DMS153 (cell line): ENCODE data around the gene ST3GAL5.
A peak's percentile ranks its signal among the peaks of the same experiment; 100 is the strongest.
"Not testable (repeated sequence)": the region's sequence is repeated elsewhere in the genome, so short reads cannot be mapped to it uniquely, and the experiment has no call there.

Experiments used
- DNase-seq: peaks from one replicate; lab custom pipeline; 2025; lab: John Stamatoyannopoulos, UW

Gene ST3GAL5

DNA sequence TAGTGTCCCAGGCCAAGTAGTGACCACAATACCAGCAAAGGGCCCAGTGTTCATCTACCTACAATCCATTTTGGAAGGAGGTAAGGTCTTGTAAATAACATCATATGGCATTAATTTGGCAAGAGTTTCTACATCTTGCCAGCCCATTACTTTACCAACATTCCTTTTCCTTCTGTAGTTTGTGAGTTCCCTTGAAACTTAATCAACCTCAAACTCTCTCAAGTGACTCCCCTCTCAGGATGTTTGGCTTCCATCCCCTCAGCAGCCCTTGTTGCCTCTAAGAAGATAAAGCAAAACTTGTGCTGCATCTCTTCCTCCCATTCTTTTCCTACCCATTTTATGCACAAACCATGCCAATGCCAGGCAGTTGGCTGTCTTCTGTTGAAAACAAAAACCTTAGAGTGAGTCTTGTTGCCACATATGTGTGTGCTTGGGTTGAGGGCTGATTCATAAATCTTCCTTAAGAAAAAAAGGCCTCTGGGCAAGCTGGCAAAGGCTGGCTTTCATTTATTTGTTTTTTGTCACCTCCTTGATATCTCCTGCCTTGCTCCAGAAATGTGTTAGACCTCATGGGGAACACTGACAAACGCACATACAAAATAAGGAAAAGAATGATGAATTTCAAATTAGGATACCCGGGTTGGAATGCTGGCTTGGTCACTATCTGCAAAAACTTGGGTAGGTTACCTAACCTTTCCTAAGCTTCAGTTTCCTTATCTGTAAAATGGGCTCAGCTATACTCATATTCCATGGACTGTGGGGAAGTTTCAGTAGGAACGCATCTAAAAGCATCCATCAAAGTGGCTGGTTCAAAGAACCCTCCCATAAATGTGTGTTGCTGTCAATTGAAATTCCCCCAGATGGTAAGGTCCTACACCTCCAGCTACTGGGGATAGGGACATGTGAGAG is 29.4 kb upstream of the ST3GAL5 start:
- no peak for DNase-seq

DNA sequence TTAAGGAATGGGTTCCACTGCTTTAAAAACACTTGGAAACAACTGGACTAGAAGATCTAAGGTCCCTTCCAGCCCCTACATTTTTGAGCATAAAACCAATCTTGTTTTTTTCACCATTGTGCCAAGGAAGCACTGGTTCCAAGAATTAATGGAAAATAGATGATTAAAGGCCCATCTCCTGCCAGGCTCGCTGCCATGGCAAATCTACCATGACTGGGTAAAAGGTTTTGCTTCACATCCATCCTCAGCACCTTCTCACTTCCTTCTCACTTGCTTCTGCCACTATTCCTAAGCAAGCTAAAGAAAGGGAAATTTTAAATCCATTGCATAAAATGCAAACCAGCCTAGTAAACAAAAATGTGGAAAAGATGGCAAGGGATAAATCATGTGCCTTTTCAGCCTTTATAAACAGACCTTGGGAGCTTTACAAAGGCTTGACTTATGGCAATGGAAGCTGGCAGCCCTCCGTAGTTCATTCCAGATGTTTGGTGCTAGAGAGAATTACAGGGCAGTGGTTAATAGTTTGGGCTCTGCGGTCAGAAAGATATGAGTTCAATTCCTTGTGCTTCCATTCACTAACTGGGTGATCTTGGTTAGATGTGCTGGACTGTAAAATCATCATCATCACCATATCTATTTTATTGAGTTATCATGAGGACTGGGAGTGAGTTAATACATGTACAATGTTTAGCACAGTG is 27.0 kb upstream of the ST3GAL5 start:
- no peak for DNase-seq

DNA sequence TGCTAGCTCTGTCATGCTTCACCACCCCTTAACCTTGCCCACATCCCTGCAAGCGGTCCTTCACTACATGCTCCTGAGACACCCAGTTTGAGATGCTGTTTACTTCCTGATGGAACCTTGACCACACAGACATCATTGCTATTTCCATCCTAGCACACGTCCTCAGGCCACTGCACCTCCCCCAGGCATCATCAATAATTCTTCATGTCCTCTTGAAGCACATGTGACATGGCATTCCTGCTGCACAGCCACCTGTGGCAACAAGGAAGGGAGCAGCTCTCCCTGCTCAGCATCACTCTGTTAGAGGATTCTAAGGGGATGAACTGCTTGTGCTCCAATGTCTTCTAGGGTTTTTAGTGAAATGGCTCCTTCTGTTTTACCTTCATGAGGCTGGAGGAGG is 26.1 kb upstream of the ST3GAL5 start:
- peak; percentile 86 for DNase-seq

DNA sequence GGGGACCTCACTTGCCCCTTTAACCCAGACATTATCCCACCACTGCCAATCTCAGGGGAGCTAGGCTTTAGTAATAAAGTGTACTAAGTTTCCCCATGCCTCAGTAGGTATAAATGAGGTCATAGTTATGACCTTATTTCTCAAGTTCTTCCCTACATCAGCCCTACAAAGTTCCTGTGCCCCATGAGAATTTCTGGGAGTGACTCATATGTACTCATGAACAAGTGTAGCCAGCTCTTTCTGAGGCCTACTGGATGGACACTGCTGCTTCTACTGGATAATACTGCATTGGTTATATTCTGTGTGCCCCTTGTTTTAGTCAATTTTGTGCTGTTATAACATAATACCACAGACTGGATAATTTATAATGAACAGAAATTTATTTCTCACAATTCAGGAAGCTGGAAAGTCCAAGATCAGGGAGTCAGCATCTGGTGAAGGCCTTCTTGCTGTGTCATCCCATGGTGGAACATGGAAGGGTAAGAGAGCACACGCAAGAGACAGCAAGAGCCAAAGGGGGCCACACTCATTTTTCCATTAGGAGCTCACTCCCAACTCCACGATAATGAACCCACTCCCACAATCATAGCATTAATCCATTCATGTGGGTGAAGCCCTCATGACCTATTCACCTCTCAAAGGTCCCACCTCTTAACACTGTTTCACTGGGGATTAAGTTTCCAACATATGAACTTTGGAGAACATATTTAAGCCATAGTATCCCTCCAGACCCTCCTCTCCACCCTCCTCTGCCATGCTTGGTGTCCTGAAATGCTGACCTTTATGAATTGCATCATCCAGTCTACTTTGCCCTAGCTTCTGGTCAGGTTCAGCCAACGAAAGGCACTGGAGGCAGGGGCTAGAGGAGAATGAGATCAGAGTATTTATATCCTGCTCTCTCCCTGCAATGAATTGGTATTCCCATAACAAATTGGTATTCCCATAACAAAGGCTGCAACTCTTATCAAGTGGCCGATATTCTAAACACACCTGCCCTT is 25.4 kb upstream of the ST3GAL5 start:
- no peak for DNase-seq

DNA sequence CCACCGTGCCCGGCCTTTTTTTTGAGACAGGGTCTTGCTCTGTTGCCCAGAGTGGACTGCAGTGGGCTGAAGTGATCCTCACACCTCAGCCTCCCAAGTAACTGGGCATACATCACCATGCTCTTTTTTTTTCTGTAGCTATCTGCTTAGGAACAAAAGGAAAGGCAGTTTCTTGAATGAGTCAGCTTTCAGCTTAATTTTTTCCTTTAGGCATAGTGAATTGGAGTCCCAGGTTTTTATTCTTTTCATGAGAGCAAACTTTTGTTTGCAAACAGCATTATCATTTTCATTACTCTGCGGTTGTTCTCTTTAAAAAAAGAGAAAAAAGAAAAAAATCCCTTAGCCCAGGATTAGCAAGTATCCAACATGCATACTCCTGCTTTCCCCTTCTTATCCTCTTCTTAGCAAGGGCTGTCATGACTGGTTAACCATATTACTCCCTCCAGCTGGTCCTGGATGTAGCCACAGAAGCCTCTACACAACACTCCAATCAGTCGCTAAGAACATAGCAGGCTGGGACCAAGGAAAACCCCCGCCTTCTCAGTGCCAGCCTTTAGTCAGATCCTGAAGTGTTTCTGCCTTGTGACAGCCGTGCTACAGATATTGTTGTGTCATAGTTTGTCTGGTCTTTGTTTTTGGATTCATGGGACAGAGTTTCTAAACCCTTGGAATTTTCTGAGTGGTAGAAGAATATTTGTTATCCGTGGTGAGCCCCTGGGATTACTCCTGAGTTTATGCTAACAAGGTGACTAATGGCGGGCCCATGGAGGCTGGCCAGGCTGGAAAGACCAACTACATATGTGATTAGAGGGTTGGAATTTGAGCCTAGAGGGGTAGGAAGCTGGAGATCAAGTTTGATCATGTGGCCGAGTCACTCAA is 23.3 kb upstream of the ST3GAL5 start:
- DNase-seq: no peak

DNA sequence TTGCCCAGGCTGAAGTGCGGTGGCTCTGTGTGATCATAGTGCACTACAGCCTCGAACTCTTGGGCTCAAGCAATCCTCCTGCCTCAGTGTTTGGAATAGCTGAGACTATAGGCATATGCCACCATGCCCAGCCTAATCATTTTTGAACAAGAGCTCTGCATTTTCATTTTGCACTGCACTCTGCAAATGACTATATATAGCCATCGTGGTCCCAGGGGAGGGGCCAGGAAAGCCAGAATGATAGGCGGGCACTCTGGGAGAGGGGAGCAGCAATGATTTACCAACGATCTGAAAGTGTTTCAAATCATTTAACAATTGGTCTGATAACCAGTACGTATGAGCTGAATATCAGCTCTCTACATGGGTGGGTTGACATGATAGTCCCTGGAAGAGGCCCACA is 22.3 kb upstream of the ST3GAL5 start:
- no peak for DNase-seq

DNA sequence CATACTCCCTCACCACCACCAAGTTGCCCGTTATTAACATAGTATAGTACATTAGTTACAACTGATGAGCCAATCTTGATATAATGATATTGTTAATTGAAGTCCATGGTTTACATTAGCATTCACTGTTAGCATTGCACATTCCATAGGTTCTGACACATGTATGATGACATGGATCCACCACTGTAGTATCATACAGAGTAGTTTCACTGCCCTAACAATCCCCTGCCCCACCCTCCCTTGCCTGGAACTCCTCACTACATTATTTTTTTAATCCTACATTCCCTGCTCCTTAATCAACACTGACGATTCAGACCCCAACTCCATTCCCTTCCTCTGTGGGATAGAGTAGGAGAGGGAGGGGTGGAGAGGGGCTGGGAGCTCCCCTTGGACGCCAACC is 20.2 kb upstream of the ST3GAL5 start:
- DNase-seq: no peak

DNA sequence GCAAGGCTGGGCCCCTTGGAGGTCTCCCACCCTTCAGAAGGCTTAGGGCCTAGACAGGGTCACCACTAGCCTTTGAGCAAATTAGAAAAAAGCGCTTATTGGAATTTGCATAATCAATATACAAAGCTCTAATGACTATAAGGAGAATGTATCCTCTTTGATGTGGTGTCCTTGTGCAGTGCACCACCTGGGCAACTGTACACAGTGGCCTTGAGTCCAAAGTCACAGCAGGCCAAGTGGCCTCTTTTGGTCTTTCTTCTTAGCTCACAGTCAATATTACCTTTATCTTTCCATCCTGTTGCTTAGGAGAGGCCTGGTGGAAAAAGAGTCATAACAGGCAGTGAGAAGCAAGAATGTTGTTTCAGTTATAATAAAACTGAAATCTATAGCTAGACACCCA is 19.7 kb upstream of the ST3GAL5 start:
- no peak for DNase-seq

DNA sequence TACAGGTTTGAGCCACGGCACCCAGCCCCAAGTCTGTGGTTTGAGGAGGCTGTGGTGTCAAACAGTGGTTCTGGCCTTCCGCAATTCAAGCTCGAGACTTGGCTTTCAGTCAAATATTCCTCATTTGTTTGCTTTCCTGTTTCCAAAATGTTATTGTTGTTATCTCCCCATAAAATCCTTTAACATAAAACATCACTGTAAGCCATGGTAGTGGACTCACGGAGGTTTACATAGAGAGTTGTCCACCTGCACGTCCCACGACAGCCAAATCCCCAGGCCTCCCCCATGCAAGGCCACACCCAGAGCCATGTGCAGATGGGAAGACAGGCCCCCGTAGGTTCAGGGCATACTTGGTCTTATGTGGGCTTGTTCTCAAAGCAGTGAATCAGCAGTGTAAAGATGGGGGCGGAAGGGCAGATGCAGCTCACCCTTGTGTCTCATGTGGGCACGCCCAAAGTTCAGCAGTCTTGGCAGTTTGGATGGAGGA is 18.9 kb upstream of the ST3GAL5 start:
- DNase-seq: no peak

DNA sequence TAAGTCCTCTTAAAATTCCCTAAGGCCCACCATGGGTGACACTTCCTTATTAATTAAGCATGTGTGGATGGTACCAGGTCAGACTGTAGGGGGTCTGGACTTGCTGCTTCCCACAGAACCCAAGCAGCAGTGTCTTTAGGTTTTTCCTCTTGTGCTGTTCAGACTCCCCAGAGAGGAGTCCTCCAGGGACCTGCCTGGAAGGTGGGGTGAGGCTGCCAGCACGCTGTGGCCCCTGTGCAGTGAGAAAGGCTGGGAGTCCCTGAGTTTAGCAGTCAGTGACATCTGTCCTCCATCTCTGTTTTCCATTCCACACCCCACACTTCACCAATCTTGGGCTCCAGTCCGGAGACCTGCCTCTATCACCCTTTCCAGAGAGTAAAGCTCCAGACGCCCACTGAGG is 18.0 kb upstream of the ST3GAL5 start:
- no peak for DNase-seq

DNA sequence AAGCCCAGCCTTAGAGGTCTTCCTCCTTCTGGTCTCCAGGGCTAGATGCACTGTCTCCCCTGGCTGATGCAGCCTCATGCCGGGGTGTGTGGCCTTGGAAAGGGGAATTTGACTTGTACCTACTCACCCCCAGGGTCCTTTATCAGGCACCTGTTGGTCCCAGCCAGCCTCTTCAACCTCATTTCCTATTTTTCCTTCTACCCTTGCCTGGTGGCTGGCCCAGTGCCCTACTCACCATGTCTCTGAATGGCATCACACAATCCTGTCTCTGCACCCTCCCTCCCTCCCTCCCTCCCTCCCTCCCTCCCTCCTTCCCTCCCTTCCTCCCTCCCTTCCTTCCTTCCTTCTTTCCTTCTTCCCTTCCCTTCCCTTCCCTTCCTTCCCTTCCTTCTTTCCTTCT is 17.1 kb upstream of the ST3GAL5 start:
- no peak for DNase-seq

DNA sequence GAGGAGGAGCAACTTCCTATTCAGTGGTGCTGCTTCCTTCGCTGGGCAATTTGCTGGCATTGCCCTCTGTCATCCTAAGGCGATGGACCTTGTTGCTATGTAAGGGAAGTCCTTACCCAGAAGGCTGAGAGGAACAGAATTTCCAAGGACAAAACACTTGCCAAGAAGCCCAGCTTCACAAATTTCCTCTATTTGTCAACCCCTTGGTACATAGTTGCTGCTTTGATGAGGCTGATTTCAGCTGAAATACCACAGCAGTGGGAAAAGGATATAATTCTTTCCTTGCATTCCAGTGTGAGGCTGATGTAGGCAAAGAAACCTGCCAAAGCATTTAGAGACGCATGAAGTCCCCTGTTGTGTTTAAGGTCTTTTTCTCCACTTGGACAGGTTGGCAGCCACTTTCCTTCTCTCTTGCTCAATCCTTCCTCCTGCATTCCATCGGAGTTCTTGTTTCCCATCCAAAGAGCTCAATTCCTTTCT is 16.4 kb upstream of the ST3GAL5 start:
- DNase-seq: no peak

DNA sequence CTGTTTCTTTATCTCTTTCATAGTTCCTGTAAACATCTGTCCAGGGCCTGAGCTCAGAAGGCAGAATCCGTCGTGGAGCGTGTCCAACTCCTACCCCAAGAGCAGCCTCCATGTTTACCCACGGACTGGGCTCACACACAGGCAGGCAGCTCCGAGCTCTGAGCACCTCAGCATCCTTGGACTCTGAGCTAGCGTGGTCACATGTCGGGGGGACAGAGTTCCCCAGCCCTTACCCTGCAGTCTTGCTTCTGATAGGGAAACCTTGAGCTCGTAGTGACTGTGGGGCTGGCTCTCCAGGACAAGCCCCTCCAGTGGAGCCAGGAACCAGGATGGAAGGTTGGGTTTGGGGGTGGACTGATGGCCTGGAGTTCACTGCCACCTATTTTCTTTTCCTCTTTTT is 15.1 kb upstream of the ST3GAL5 start:
- no peak for DNase-seq

DNA sequence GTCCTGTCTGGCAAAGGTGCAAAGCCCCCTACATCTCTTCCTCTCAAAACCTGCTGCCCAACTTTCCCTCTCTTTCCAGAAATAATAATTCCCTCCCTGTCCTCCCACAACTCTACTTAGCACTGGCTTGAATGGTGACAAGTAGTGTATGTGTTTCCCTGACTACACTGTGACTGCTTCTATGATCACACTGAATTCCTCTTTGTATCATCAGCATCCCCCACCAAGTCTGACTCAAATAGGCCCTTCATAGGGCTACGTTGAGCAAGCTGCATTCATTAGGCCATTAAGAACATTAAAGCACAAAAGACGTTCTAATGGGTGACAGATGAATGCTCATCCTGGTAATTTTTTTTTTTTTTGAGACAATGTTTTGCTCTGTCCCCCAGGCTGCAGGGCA is 13.7 kb upstream of the ST3GAL5 start:
- DNase-seq: no peak

DNA sequence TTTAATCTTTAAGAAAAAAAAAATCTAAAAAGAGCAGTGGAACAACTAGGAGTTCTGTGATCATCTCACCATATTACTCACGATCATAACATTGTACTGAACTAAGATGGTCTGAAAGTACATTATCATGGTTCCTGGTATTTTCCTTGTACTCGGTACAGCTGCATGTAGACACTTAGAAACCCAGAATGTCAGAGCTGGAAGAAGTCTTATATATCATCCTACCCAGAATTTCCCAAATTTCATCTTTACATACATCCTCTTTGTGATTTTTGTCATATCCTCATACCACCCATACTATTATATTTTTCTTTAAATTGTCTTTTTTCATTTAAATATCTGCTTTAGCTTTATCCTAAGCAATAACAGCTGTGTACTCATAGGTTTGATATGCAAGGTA is 12.4 kb upstream of the ST3GAL5 start:
- DNase-seq: no peak

DNA sequence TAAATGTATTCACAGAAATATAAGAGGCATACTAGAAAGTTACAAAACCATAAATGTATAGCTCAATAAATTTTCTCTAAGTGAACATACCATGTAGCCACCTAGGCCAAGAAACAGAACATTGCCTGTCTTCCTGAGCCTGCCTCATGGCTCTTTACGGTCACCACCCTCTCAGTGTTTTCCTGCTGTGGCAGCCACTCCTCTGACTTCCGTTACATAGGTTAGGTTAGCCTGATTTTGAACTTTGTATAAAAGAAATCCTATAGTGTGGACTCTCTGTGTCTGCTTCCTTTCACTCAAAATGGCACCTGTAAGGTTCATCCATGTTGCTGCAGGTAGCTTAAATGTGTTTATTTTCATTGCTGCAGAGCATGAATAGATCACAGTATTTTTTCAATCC is 11.6 kb upstream of the ST3GAL5 start:
- DNase-seq: no peak

DNA sequence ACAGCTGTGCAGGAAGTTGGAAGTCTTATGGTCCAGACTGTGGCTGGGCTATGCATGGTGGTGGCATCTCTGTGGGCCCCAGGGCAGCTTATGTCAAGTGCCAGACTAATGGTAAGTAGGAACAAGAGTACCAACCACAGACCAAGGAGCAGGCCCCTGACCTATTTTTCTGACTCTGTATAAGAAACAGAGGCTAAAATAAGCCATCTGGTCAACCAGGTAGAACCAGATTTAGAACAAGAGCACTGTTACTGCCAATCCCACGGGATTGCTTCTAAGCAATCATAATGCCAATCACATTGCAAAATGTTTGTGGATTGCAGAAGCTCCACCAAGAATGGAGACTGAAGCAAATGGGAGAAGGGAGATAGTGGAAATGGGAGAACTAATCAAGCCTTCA is 11.1 kb upstream of the ST3GAL5 start:
- DNase-seq: no peak

DNA sequence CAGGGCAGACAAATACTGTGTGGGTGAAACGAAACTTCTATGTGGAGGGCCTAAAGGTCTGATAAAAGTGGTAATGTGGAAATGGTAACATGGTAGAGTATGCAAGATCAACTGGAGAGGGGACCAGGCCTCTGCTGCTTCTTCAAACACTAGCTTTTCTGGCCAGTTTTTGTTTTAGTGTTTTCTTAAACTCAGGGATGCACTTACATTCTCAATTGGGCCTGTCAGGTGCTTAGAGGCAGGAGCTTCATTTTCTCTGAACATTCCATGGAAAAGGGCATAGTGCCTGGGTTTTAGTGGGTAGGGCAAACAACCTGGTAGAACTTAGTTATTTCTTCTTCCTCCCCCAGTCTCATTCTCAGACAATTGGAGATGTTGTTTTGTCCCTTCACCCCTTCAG is 10.5 kb upstream of the ST3GAL5 start:
- no peak for DNase-seq

DNA sequence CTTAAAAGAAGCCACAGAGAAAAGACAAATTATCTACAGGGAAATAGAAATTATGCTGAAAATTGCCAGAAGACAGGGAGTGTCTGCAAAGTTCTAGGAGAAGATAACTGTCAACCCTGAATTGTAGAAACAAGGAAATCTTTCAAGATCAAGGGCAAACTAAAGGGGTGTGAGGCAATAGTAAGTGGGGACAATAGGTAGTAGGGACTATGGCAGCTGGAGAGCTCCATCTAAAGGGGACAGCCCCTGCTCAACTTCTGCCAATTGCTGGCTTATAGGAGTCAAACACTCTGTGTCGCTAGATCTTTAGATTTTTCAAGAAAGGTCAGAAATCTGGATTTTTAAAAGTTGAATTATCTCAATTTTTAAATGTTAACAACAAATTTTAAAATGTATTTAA is 10.1 kb upstream of the ST3GAL5 start:
- no peak for DNase-seq

DNA sequence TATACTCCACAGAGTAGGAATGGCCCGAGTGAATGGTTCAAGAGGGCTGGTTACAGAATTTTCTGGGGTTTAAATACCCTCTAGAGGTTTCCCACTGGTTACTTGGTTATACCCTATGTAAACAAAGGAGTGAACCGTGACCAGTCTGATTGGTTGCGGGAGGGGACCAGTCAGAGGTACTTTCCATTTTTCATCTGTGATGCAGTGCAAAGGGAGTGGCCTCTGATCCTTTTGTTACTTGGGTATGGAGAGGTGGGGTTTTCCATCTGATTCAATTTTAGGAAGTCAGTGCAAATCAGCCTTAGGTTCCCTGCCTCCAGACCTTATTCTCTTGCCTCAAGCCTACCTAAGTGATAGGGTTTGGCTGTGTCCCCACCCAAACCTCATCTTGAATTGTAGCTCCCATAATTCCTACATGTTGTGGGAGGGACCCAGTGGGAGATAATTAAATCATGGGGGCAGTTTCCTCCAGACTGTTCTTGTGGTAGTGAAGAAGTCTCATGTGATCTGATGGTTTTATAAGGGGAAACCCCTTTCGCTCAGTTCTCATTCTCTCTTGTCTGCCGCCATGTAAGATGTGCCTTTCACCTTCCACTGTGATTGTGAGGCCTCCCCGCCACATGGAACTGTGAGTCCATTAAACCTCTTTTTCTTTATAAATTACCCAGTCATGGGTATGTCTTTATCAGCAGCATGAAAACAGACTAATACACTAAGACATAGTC is 5.9 kb upstream of the ST3GAL5 start:
- not testable (repeated sequence) for DNase-seq
